ENCODE data around the gene OTUD7B.
A peak's percentile ranks its signal among the peaks of the same experiment; 100 is the strongest.
"Not testable (repeated sequence)": the region's sequence is repeated elsewhere in the genome, so short reads cannot be mapped to it uniquely, and the experiment has no call there.

Gene OTUD7B

DNA sequence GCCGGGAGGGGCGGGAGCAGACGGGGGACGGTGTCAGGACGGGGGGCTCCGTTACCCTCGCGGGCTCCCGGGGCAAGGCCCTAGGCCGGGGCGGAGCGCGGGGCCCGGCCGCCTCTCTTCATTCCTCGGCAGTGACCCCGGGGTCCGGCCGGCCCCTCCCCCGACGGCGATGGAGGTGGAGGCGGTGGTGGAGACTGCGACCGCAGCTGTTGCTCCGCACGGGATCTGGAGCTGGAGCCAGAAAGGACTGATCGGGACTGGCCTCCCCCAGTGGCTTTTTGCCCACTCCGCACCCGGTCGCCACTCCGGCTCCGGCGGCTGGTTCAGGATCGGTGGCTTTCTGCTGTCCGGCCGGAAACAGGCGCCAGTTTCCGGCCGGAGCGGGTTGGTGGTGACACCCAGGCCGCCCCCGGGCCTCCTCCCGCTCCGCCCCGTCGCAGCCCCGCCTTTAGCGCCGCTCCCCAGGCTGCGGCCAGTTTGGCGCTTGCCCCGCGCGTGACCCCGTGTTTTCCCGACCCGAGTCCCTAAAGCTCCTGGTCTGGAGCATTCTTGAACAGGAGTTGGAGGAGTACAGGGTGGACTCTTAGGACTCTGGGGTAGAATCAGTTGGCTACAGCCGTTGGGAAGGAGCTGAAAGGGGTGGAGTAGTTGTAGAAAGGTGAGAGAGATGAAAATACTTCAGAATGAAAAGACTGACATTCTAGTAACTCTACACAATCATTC, at the start of gene OTUD7B:
OTUD7B (minus strand) TSS at position 334 of the 723 bp plus-strand sequence. CDS start 33,216 bp downstream, outside the sequence.
- DNase-seq (ENCODE audit: low read depth): peak; percentile 42
- H3K4me3 ChIP-seq (ENCODE audit: control insufficient read depth, low read depth, low read length): peak within 1 kb of the TSS; percentile 87
- TF ChIP-seq, protein P1, sequence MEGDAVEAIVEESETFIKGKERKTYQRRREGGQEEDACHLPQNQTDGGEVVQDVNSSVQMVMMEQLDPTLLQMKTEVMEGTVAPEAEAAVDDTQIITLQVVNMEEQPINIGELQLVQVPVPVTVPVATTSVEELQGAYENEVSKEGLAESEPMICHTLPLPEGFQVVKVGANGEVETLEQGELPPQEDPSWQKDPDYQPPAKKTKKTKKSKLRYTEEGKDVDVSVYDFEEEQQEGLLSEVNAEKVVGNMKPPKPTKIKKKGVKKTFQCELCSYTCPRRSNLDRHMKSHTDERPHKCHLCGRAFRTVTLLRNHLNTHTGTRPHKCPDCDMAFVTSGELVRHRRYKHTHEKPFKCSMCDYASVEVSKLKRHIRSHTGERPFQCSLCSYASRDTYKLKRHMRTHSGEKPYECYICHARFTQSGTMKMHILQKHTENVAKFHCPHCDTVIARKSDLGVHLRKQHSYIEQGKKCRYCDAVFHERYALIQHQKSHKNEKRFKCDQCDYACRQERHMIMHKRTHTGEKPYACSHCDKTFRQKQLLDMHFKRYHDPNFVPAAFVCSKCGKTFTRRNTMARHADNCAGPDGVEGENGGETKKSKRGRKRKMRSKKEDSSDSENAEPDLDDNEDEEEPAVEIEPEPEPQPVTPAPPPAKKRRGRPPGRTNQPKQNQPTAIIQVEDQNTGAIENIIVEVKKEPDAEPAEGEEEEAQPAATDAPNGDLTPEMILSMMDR (IDR thresholded peaks at IDR 0.05; ENCODE audit: control insufficient read depth, insufficient read depth, low read depth, low read length, missing control alignments): no peak

DNA sequence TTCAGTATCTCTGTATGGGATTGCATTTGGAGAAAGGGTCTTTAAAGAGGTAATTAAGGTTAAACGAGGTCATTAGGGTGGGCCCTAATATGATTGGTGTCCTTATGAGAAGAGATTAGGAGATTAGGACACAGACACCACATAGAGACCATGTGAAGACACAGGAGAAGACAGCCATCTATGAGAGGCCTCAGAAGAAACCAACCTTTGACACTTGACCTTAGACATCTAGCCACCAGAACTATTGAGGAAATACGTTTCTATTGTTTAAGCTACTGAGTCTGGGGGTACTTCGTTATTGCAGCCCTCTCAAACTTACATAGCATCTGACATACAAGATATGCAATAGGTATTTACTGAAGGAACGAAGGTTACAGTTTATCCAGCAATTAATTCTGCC, 49.7 kb upstream of the OTUD7B start:
- TF ChIP-seq, protein P1 (IDR thresholded peaks at IDR 0.05; ENCODE audit: control insufficient read depth, insufficient read depth, low read depth, low read length, missing control alignments): no peak
- no peak overlapping the region for H3K4me3 ChIP-seq (ENCODE audit: control insufficient read depth, low read depth, low read length)
- no peak for DNase-seq (ENCODE audit: low read depth)

DNA sequence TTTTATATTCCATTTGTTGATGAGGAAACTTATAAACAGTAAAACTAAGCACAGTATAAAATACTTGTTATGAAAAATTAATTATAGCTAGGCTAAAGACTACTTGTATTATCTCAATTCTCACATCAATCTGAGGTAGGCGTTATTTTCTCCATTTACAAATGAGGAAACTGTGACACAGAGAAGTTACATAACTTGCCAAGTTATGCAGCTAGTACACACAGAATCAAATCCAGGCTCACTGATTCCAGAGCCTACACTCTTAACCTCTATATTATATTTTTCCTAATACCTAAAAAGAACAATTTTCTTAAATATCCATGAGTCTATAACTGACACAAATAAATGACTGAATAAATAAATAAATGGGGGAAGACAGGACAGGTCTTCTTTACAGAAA, 45.9 kb upstream of the OTUD7B start:
- no peak overlapping the region for H3K4me3 ChIP-seq (ENCODE audit: control insufficient read depth, low read depth, low read length)
- TF ChIP-seq, protein P1 (IDR thresholded peaks at IDR 0.05; ENCODE audit: control insufficient read depth, insufficient read depth, low read depth, low read length, missing control alignments): no peak
- DNase-seq (ENCODE audit: low read depth): no peak

DNA sequence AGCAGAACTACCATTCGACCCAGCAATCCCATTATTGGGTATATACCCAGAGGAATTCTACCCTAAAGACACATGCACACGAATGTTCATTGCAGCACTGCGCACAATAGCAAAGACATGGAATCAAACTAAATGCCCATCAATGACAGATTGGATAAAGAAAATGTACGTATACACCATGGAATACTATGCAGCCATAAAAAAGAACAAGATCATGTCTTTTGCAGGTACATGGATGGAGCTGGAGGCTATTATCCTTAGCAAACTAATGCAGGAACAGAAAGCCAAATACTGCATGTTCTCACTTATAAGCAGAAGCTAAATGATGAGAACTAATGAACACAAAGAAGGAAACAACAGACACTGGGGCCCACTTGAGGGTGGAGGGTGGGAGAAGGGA, 45.0 kb upstream of the OTUD7B start:
- not testable (repeated sequence) for DNase-seq (ENCODE audit: low read depth); H3K4me3 ChIP-seq (ENCODE audit: control insufficient read depth, low read depth, low read length)

DNA sequence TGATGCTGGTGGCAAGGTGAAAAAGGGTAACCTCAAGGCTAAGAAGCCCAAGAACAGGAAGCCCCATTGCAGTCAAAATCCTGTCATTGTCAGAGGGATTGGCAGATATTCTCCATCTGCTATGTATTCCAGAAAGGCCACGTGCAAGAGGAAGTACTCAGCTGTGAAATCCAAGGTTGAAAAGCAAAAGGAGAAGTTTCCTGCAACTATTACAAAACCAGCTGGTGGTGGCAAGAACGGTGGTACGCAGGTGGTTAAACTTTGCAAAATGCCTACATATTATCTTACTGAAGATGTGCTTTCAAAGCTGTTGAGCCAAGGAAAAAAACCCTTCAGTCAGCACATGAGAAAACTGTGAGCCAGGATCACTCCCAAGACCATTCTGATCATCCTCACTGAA, 43.4 kb upstream of the OTUD7B start:
- no peak overlapping the region for H3K4me3 ChIP-seq (ENCODE audit: control insufficient read depth, low read depth, low read length)
- no peak for DNase-seq (ENCODE audit: low read depth)
- TF ChIP-seq, protein P1 (IDR thresholded peaks at IDR 0.05; ENCODE audit: control insufficient read depth, insufficient read depth, low read depth, low read length, missing control alignments): no peak

DNA sequence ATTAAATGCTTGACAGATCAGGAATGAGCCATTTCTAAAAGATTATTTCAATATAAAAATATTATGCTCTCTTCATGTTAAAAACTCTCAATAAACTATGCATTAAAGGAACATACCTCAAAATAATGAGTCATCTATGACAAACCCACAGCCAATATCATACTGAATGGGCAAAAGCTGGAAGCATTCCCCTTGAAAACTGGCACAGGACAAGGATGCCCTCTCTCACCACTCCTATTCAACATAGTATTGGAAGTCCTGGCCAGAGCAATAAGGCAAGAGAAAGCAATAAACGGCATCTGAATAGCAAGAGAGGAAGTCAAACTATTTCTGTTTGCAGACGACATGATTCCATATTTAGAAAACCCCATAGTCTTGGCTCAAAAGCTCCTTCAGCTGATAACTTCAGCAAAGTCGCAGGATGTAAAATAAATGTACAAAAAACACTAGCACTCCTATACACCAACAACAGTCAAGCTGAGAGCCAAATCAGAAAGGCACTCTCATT, 41.4 kb upstream of the OTUD7B start:
- DNase-seq (ENCODE audit: low read depth); H3K4me3 ChIP-seq (ENCODE audit: control insufficient read depth, low read depth, low read length): not testable (repeated sequence)

DNA sequence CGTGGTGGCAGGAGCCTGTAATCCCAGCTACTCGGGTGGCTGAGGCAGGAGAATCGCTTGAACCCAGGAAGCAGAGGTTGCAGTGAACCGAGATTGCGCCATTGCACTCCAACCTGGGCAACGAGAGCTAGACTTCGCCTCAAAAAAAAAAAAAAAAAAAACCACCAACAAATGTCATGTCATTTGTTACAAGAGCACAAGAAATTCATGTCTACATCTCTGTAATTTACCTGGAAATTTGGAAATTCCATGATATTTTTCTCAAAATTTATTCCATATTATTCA, 40.5 kb upstream of the OTUD7B start:
- TF ChIP-seq, protein P1 (IDR thresholded peaks at IDR 0.05; ENCODE audit: control insufficient read depth, insufficient read depth, low read depth, low read length, missing control alignments): no peak
- no peak overlapping the region for H3K4me3 ChIP-seq (ENCODE audit: control insufficient read depth, low read depth, low read length)
- no peak for DNase-seq (ENCODE audit: low read depth)

DNA sequence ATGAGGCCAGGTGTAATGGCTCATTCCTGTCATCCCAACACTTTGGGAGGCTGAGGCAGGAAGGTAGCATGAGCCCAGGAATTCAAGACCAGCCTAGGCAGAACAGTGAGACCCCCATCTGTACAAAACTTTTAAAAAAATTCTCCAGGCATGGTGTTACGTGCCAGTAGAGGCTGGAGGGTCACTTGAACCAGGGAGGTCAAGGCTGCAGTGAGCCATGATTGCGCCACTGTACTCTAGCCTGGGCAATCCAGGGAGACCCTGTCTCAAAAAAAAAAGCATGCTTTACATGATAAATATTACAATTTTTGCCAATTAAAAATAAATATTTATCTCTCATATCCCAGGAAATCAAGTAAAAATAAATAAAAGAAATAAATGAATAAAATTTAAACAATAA, 39.4 kb upstream of the OTUD7B start:
- TF ChIP-seq, protein P1 (IDR thresholded peaks at IDR 0.05; ENCODE audit: control insufficient read depth, insufficient read depth, low read depth, low read length, missing control alignments): no peak
- no peak for DNase-seq (ENCODE audit: low read depth)

More for the DNA sequence above, 39.4 kb upstream of the OTUD7B start:
- no peak overlapping the region for H3K4me3 ChIP-seq (ENCODE audit: control insufficient read depth, low read depth, low read length)

Measured in AG09309 (cell line).